ENCODE measurements around the gene ADAMTSL1.

ADAMTSL1 gene

DNA sequence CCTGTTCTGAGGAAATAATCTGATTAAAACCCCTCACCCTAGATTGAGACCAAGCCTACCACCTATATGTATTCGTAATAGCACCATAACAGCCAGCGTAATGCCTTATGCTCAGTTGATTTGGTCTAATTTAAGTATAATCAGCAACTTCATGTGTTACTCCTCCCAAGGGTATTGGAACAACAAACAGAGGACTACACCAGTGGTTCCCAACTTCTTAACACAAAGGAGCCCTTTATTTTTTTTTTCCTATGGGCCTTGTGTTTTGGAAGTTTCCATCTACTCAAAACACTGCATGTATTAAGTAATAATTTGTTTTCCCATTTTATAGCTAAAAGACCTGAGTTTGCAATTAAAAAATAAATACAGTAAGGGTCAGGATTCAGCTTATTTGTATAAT is 140.7 kb downstream of the ADAMTSL1 start:
- DNase-seq (ENCODE audit: low read depth): no peak
- H3K4me3 ChIP-seq (ENCODE audit: low read length): no peak overlapping the region
- no peak for TF ChIP-seq CTCF (IDR thresholded peaks at IDR 0.05; ENCODE audit: insufficient read depth, low read depth, low read length, missing control alignments)

GRCh38 chr9:18616976-18617375 is 143.0 kb downstream of the ADAMTSL1 start:
- H3K4me3 ChIP-seq (ENCODE audit: low read length): no peak overlapping the region
- no peak for DNase-seq (ENCODE audit: low read depth)
- no peak for TF ChIP-seq CTCF (IDR thresholded peaks at IDR 0.05; ENCODE audit: insufficient read depth, low read depth, low read length, missing control alignments)

- TF ChIP-seq CTCF (IDR thresholded peaks at IDR 0.05; ENCODE audit: insufficient read depth, low read depth, low read length, missing control alignments): no peak
- no peak overlapping the region for H3K4me3 ChIP-seq (ENCODE audit: low read length)
- no peak for DNase-seq (ENCODE audit: low read depth)
These were observed 143.8 kb downstream of the ADAMTSL1 start for GRCh38 chr9:18617759-18618158.

DNA sequence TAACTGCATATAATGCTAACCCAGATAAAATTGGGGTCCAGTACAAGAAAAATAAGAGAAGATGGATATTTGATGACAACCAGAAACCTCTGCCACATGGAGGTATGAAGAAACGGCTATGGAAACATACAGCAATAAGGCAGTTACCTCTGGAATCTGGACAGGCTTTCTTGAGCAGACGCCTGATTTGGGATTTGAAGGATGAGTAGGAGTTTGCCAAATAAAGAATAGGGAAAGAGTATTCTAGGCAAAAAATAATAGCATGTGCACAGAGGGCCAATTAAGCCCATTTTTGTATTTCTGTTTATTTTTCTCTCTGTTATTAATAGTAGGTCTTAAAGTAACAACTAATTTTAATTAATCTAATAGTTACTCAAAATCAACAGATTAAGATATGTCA is 144.9 kb downstream of the ADAMTSL1 start:
- no peak for DNase-seq (ENCODE audit: low read depth)
- no peak overlapping the region for H3K4me3 ChIP-seq (ENCODE audit: low read length)
- TF ChIP-seq CTCF (IDR thresholded peaks at IDR 0.05; ENCODE audit: insufficient read depth, low read depth, low read length, missing control alignments): no peak

- no peak for TF ChIP-seq CTCF (IDR thresholded peaks at IDR 0.05; ENCODE audit: insufficient read depth, low read depth, low read length, missing control alignments)
- no peak for DNase-seq (ENCODE audit: low read depth)
- no peak overlapping the region for H3K4me3 ChIP-seq (ENCODE audit: low read length)
These were observed 148.4 kb downstream of the ADAMTSL1 start for GRCh38 chr9:18622186-18622836.

DNA sequence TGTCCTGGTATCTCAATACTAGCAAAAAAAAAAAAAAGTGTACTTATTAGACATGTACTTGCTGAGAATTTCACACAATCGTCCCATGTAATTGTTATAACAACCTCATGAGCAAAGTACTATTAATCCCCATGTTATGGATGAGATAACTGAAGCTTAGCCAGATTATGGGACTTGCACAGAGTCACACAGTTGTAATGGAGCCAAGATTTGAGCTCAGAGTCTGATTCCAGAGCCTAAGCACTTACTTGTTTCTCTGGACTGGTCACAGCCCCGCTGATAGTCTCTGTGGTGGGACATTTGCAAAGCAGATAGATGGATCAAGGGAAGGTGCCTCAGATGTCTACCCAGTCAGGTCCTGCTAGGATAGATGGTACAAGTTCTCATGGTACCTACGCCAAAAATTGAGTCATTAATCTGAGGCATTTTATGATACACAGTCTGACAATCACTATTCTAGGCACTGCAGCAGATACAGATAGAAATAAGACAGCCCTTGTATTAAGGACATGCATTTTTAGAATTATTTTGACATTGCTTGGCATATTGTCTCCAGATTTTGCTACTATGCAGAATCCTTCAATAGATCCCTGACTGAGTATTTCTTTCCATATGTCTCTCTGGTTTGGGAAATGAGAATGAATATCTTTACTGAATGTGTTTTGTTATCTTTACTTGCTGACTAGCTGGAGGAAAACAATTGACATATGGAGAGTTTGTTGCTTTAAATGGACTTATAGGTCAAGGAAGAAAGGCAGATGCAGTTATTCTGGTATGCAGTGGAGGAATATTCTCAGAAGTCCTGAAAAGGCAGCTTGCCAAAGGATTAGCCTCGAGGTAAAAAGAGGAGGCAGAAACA is 149.5 kb downstream of the ADAMTSL1 start:
- TF ChIP-seq CTCF (IDR thresholded peaks at IDR 0.05; ENCODE audit: insufficient read depth, low read depth, low read length, missing control alignments): no peak
- no peak for DNase-seq (ENCODE audit: low read depth)

More for the DNA sequence above, 149.5 kb downstream of the ADAMTSL1 start:
- no peak overlapping the region for H3K4me3 ChIP-seq (ENCODE audit: low read length)
